Common myeloid progenitor, CD34-positive (primary cell): ENCODE data around the gene SEMA4B. TPM values are rescaled to one million over a fixed set of nuclear protein-coding genes. Genes with fewer than 3 reads are reported as not detected.

ENCODE experiments used
- CTCF ChIA-PET: fragments of 350-600 bp; sonication (Branson Sonifier 250); formaldehyde crosslinking; loops from one replicate; lab custom pipeline; 2021; ENCODE audit warnings: antibody characterized with exemption; lab: Charles Lee
- POLR2A ChIA-PET: fragments of 350-600 bp; sonication (Branson Sonifier 250); formaldehyde crosslinking; loops from one replicate; lab custom pipeline; 2021; ENCODE audit warnings: antibody characterized with exemption; lab: Charles Lee
- DNase-seq, 3 donors: peaks; one replicate each; pipeline versions ENCODE4 v3.0.0 to v3.0.0-alpha.2; 2013
- H3K27ac ChIP-seq, 2 experiments: 1 replicate in 1 of 2; 2 replicates in 1 of 2; pipeline ENCODE4 v1.7.0; 2013; ENCODE audit warnings: inconsistent platforms in 2 of 2, low read length in 2 of 2, mild to moderate bottlenecking in 2 of 2, low read depth in 1 of 2, moderate library complexity in 1 of 2; ENCODE audit not compliant: severe bottlenecking in 2 of 2, insufficient read depth in 1 of 2, poor library complexity in 1 of 2
- H3K27me3 ChIP-seq, 5 experiments: replicated peaks in 2 of 5; 1 replicate in 3 of 5; 2 replicates in 2 of 5; pipeline versions ENCODE4 v1.6.1 to v1.7.0; 2013; ENCODE audit warnings: low read length in 4 of 5, mild to moderate bottlenecking in 2 of 5, moderate library complexity in 2 of 5, inconsistent platforms in 1 of 5; ENCODE audit not compliant: insufficient read depth in 5 of 5, control insufficient read depth in 4 of 5
- H3K36me3 ChIP-seq, 4 experiments: 1 replicate in 2 of 4; 2 replicates in 2 of 4; pipeline versions ENCODE4 v1.6.1 to v1.7.0; 2013; ENCODE audit warnings: low read length in 3 of 4, control low read depth in 1 of 4, mild to moderate bottlenecking in 1 of 4; ENCODE audit not compliant: control insufficient read depth in 4 of 4, insufficient read depth in 4 of 4
- H3K4me1 ChIP-seq, 4 experiments: 1 replicate in 3 of 4; 2 replicates in 1 of 4; pipeline versions ENCODE4 v1.6.1 to v1.7.1; 2013; ENCODE audit warnings: low read length in 3 of 4, mild to moderate bottlenecking in 3 of 4, control low read depth in 1 of 4, inconsistent platforms in 1 of 4, moderate library complexity in 1 of 4; ENCODE audit not compliant: control insufficient read depth in 4 of 4, insufficient read depth in 4 of 4; ENCODE audit errors: control extremely low read depth in 1 of 4
- H3K4me3 ChIP-seq, 7 experiments: 1 replicate in 4 of 7; 2 replicates in 3 of 7; pipeline versions ENCODE4 v1.5.1 to v1.7.0; 2013; ENCODE audit warnings: mild to moderate bottlenecking in 7 of 7, low read length in 6 of 7, moderate library complexity in 6 of 7, inconsistent platforms in 2 of 7, low read depth in 2 of 7, control low read depth in 1 of 7; ENCODE audit not compliant: insufficient read depth in 4 of 7, control insufficient read depth in 1 of 7; ENCODE audit errors: extremely low read depth in 1 of 7
- H3K9me3 ChIP-seq, 5 experiments: 1 replicate in 4 of 5; 2 replicates in 1 of 5; pipeline versions ENCODE4 v1.6.1 to v1.7.1; 2013; ENCODE audit warnings: low read length in 4 of 5, mild to moderate bottlenecking in 2 of 5, inconsistent platforms in 1 of 5, low read depth in 1 of 5, moderate library complexity in 1 of 5; ENCODE audit not compliant: control insufficient read depth in 4 of 5, insufficient read depth in 2 of 5; ENCODE audit errors: control extremely low read depth in 1 of 5
- WGBS: methylation state at CpG from one replicate; pipeline ENCODE4 v1.1.5; 2013; ENCODE audit not compliant: insufficient coverage; 5-methylcytosine and 5-hydroxymethylcytosine counted together
- polyA plus RNA-seq: library from polyadenylated mRNA; unstranded; fragments of 120-200 nt; gene quantifications from one replicate; pipeline ENCODE4 v1.2.1, GENCODE V29; 2013

The SEMA4B gene, protein sequence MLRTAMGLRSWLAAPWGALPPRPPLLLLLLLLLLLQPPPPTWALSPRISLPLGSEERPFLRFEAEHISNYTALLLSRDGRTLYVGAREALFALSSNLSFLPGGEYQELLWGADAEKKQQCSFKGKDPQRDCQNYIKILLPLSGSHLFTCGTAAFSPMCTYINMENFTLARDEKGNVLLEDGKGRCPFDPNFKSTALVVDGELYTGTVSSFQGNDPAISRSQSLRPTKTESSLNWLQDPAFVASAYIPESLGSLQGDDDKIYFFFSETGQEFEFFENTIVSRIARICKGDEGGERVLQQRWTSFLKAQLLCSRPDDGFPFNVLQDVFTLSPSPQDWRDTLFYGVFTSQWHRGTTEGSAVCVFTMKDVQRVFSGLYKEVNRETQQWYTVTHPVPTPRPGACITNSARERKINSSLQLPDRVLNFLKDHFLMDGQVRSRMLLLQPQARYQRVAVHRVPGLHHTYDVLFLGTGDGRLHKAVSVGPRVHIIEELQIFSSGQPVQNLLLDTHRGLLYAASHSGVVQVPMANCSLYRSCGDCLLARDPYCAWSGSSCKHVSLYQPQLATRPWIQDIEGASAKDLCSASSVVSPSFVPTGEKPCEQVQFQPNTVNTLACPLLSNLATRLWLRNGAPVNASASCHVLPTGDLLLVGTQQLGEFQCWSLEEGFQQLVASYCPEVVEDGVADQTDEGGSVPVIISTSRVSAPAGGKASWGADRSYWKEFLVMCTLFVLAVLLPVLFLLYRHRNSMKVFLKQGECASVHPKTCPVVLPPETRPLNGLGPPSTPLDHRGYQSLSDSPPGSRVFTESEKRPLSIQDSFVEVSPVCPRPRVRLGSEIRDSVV
- 5.8 TPM for polyA plus RNA-seq

DNA sequence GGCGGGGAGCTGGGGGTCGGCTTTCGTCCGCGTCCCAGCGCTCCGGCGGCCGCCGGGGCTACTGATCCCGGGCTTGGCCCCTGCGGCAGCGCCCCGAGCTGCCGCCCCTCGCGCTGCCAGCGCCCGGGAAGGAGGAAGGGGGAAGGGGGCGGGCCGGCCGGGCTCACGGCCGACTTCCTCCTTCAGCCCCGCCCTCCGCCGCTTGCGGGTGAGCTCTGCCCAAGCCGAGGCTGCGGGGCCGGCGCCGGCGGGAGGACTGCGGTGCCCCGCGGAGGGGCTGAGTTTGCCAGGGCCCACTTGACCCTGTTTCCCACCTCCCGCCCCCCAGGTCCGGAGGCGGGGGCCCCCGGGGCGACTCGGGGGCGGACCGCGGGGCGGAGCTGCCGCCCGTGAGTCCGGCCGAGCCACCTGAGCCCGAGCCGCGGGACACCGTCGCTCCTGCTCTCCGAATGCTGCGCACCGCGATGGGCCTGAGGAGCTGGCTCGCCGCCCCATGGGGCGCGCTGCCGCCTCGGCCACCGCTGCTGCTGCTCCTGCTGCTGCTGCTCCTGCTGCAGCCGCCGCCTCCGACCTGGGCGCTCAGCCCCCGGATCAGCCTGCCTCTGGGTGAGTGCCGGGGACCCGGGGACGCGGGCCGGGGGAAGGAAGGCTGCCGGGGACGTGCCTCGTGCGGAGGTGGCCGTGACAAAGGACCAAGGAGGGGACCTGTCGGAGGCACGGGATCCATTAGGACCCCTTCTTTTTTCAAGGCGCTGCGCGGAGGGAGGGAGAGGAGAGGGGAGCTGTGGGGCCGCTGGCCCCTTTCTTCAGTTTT lies at the start of gene SEMA4B:
Gene SEMA4B, plus strand, starts transcription at position 201 of the 814 bp plus-strand sequence. Its CDS starts 249 bp downstream, at position 450.
- Histone ChIP-seq H3K36me3 (no peaks in the 10 kb centered on the region), H3K9me3 (no peaks in the 10 kb centered on the region), H3K4me1 (peaks cover 4 to 21% (median 17%) of the 10 kb centered on the region in 4 experiments), H3K4me3 (peak within 1 kb of the TSS; percentile 35 to 89 (median 79)), H3K27me3 (peaks cover 0 to 7% (median 0%) of the 10 kb centered on the region in 5 experiments), H3K27ac (peak within 1 kb of the TSS in 1 of 2 experiments; percentile 54)
- DNase-seq = peak; percentile 62 to 86 (median 76)
- under 1% methylated on average over 41 of the region's 88 CpGs for WGBS
- CTCF ChIA-PET = interaction anchor here (0.9 to 3.8 kb wide), 13 partner anchors 9 to 109 kb away, joined by 3 to 13 read pairs (median 4); no protein-coding TSS in a partner anchor
- POLR2A ChIA-PET = interaction anchor here (0.6 to 0.8 kb wide), 3 partner anchors 26 to 395 kb away, joined by 3 read pairs; no protein-coding TSS in a partner anchor

DNA sequence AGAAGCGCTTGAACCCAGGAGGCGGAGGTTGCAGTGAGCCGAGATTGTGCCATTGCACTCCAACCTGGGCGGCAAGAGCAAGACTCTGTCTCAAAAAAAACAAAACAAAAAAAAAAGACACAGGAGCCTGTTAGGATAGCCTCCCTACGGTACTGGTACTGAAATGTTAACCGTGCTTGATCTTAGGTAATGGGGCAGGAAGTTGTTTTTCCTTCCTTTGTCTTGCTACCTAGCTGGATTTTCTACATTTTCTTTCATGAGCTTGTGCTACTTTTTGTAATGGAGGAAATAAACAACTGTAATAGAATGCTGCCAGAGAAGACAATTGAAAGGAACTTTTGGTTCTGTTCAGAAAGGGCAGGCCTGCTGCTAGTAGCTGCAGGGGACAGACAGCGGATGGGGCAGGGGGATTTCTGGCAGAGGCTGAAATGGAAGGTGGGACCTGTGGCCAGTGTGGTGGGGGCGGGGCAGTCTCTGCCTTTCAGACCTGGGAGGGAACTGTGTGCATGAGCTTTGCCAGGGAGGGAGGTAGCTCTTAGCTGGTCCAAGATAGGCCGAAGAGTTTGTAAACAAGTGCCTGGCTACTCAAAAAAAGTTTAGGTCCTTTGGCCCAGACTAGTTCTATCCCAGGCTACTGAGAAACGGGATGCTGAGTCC lies 49.0 kb upstream of the SEMA4B start:
- Histone ChIP-seq H3K27ac (no peak overlapping the region), H3K4me1 (peaks cover 0 to 8% (median 0%) of the 10 kb centered on the region in 4 experiments), H3K4me3 (no peak overlapping the region), H3K36me3 (no peaks in the 10 kb centered on the region), H3K27me3 (no peaks in the 10 kb centered on the region), H3K9me3 (no peaks in the 10 kb centered on the region)
- no peak for DNase-seq
- WGBS = 93% methylated on average over 10 of the region's 10 CpGs
- ChIA-PET CTCF (interaction anchor here (0.8 to 4.0 kb wide), 10 partner anchors 8 to 157 kb away, joined by 3 to 17 read pairs (median 5); partner anchors contain the start of gene SEMA4B), POLR2A (no interaction called here)

DNA sequence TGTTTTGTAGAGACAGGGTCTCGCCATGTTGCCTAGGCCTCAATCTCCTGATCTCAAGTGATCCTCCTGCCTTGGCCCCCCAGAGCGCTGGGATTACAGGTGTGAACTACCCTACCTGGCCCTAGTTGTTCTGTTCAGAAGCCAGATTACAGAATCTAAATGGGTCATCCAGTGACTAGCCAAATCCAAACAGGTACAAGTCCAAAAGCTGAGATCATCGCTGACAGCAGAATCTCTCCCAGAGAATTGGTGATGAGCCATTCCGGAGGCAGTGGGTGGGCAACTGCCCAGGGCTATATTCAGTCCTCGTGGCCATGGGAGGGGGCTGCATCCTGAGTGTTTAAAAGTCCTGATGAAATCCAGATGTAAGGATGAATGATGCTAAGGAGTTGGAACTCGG lies 47.5 kb upstream of the SEMA4B start:
- Histone ChIP-seq H3K4me1 (peaks cover 0 to 11% (median 2%) of the 10 kb centered on the region in 4 experiments), H3K27ac (no peak overlapping the region), H3K27me3 (no peaks in the 10 kb centered on the region), H3K36me3 (no peaks in the 10 kb centered on the region), H3K4me3 (no peak overlapping the region), H3K9me3 (no peaks in the 10 kb centered on the region)
- ChIA-PET POLR2A (interaction anchor here (0.6 kb wide), 1 partner anchor 173 kb away, joined by 4 read pairs; no protein-coding TSS in a partner anchor), CTCF (interaction anchor here (1.2 to 4.0 kb wide), 3 partner anchors 65 to 133 kb away, joined by 3 to 17 read pairs (median 3); no protein-coding TSS in a partner anchor)
- WGBS = 98% methylated on average over 5 of the region's 6 CpGs
- DNase-seq = no peak

DNA sequence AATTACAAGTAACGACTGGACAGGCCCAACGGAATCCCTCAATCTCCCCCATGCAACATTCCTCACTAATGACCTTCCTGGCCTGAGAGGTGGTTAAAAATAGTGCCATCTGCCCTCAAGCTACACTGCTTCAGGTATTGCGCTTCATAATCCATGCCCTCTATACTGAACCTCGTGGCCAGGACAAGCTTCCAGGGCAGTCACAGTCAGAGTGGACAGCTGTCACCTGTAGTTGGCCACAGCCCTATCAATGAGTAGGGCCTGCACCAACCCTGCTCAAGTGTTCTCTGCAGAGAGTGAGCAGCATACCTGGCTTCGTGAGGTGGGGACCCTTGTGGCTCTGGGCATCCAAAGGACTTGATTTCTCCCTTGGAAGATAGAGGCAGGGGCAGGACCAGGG lies 46.9 kb upstream of the SEMA4B start:
- WGBS = 96% methylated on average over 5 of the region's 5 CpGs
- H3K4me1 ChIP-seq = peaks cover 0 to 11% (median 2%) of the 10 kb centered on the region in 4 experiments
- no peak overlapping the region for H3K27ac ChIP-seq
- CTCF ChIA-PET = interaction anchor here (1.2 to 4.0 kb wide), 2 partner anchors 64 to 132 kb away, joined by 3 to 17 read pairs; no protein-coding TSS in a partner anchor
- POLR2A ChIA-PET = no interaction called here
- no peaks in the 10 kb centered on the region for H3K9me3 ChIP-seq
- DNase-seq = no peak
- no peaks in the 10 kb centered on the region for H3K27me3 ChIP-seq
- H3K4me3 ChIP-seq = no peak overlapping the region
- no peaks in the 10 kb centered on the region for H3K36me3 ChIP-seq

DNA sequence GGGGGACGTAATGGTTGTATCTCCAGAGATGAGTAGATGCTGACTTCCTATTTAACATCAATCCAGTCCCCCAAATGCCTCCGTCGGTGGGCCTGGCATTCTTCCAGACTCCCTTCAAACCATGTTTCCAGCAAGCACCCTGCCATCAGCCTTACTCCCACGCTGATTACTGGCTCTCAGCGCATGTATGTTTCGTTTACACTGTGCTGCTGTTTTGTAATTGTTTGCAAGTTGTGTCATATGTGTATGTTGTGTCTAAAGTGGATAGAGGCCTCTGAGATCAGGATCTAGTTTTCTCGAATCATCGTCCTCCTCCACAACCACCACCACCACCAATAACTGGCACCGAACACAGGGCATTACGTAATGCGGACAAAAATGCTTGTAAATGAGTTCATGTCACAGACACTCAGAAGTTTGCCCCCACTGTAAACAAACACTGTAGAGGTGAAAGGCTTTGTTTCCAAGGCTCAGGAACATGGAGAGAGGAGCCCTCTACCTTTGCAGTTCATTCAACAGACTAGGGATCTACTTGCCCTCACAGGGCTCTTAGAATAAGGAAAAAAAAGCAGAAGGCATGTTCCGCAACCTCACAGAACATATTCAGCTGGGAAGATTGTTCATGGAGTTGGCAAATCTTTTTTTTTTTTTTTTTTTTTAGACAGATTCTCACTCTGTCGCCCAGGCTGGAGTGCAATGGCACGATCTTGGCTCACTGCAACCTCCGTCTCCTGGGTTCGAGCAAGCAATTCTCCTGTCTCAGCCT lies 46.1 kb upstream of the SEMA4B start:
- H3K9me3 ChIP-seq = no peaks in the 10 kb centered on the region
- 93% methylated on average over 3 of the region's 16 CpGs for WGBS
- no peaks in the 10 kb centered on the region for H3K36me3 ChIP-seq
- H3K27ac ChIP-seq = no peak overlapping the region
- ChIA-PET CTCF (no interaction called here), POLR2A (no interaction called here)
- peak in 1 of 3 donors; percentile 13 for DNase-seq
- H3K27me3 ChIP-seq = no peaks in the 10 kb centered on the region
- H3K4me3 ChIP-seq = no peak overlapping the region
- H3K4me1 ChIP-seq = peaks cover 0 to 11% (median 2%) of the 10 kb centered on the region in 4 experiments
